Heart left ventricle (tissue), 13 donors: ENCODE measurements around the gene LCP2.

Experiments used
- CTCF ChIP-seq, 12 donors: fragments of 200-600 bp; sonication (generic) in 4 of 12; IDR thresholded peaks; one replicate each; pipeline versions ENCODE4 v1.5.0 to v1.8.0; 2018 to 2022; ENCODE audit warnings: antibody characterized with exemption in 12 of 12, mild to moderate bottlenecking in 5 of 12
- POLR2A ChIP-seq, 2 donors: fragments of 450-650 bp; IDR thresholded peaks; one replicate each; pipeline ENCODE4 v1.6.1; 2017; ENCODE audit warnings: antibody characterized with exemption in 2 of 2, mild to moderate bottlenecking in 2 of 2, moderate library complexity in 2 of 2
- donor health status: ischemic (EF 13 %, LVEDD 7.1; RV severe dilation, severe dysfunction).
- donor health status: DM: no; HTN: yes; CAD: no.
- donor health status: DM: no; HTN: no; CAD: no.
- donor health status: ischemic (EF 25% LVEDD 6.9; RV normal size, moderate dysfunction).
- donor health status: ischemic (EF 25% LVEDD 5.7; RV mildly dilated, moderate dysfunction).
- donor health status: ischemic (EF 35%, LVEDD 5.7; RV mildly dilated, moderate dysfunction).
- donor health status: nonischemic (EF 11% LVEDD 7.7; RV severe dilation, severe dysfunction).
- donor health status: DM: yes; HTN: yes; CAD: no.
- donor health status: PGD.
- donor health status: ischemic (EF 29% LVEDD 5.4; RV normal size, mild dysfunction).
- donor health status: nonischemic (EF 23%, LVEDD 6.1; RV moderate dilation, normal function).

DNA sequence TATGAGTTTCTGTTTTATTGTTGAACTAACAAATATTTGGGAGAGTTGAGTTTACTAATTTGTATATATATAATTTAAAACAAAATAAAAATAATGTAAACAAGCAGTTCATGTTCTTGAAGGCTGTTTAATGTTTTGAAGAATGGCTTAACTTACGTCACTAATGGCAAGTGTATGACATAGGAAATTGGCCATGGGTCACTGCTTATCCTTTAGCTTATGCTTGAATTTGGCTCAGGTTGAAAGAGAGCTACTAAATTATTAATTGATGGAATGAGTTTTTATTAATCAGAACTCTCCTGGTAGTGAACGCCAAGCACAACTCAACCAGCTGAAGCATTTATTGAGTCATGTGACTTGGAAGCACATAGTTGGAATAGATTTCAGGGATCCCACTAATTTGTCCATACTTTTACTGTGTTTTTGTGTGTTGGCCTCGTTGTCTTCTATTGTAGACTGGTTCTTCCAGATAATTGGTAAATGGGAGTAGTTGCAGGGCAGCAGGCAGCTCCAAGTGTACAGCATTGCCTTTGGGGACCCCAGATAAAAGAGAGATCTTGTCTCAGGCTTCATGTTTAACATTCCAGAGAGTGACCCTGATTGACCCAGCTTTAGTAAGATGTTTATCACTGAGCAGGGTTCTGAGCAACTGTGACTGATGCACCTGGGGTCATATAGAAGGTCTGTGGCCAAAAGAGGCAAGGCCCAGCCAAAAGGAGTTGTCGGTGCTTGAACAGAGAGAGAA is 51.3 kb downstream of the LCP2 start:
- TF ChIP-seq CTCF (IDR thresholded peaks at IDR 0.05) (no peak), POLR2A (IDR thresholded peaks at IDR 0.05) (no peak)
